ENCODE results near the gene TMEM156.

TMEM156 gene

GRCh38 chr4:38940476-38940875 lies 91.7 kb downstream of the TMEM156 start:
- peaks cover 27% of the 10 kb centered on the region for H3K4me1 ChIP-seq (ENCODE audit: low read length)
- H4K20me1 ChIP-seq (ENCODE audit: insufficient read depth, low read length) = no peaks in the 10 kb centered on the region
- no peaks in the 10 kb centered on the region for H3K79me2 ChIP-seq (ENCODE audit: low read length)
- TF ChIP-seq CTCF (IDR thresholded peaks at IDR 0.05; ENCODE audit: low read depth, low read length) (no peak), EZH2phosphoT487 (IDR thresholded peaks at IDR 0.05; ENCODE audit: low read depth) (no peak)
- no peak overlapping the region for H2AFZ ChIP-seq (ENCODE audit: low read depth, low read length)
- H3K27me3 ChIP-seq (ENCODE audit: low read depth, low read length) = no peaks in the 10 kb centered on the region
- H3K9ac ChIP-seq (ENCODE audit: low read length) = no peak overlapping the region
- H3K27ac ChIP-seq (ENCODE audit: low read length) = no peak overlapping the region
- no peaks in the 10 kb centered on the region for H3K9me3 ChIP-seq (ENCODE audit: insufficient read depth, low read length)
- no peaks in the 10 kb centered on the region for H3K36me3 ChIP-seq (replicated peaks; ENCODE audit: low read depth, low read length)
- H3K4me2 ChIP-seq (ENCODE audit: low read length) = peak overlapping the region; percentile 27; the same call in 1 of the 2 replicates
- H3K4me3 ChIP-seq (ENCODE audit: low read length) = no peak overlapping the region

- Histone ChIP-seq H3K27ac (ENCODE audit: low read length) (no peak overlapping the region), H2AFZ (ENCODE audit: low read depth, low read length) (no peak overlapping the region), H3K4me1 (ENCODE audit: low read length) (peaks cover 27% of the 10 kb centered on the region), H3K4me3 (ENCODE audit: low read length) (no peak overlapping the region), H3K36me3 (replicated peaks; ENCODE audit: low read depth, low read length) (no peaks in the 10 kb centered on the region), H3K79me2 (ENCODE audit: low read length) (no peaks in the 10 kb centered on the region), H3K9me3 (ENCODE audit: insufficient read depth, low read length) (no peaks in the 10 kb centered on the region), H3K4me2 (ENCODE audit: low read length) (0 out of 2 replicates have a peak overlapping the region, but pooled peaks have one; percentile 23), H3K9ac (ENCODE audit: low read length) (no peak overlapping the region), H4K20me1 (ENCODE audit: insufficient read depth, low read length) (no peaks in the 10 kb centered on the region), H3K27me3 (ENCODE audit: low read depth, low read length) (no peaks in the 10 kb centered on the region)
- no peak for TF ChIP-seq EZH2phosphoT487 (IDR thresholded peaks at IDR 0.05; ENCODE audit: low read depth)
- no peak for TF ChIP-seq CTCF (IDR thresholded peaks at IDR 0.05; ENCODE audit: low read depth, low read length)
Observed at GRCh38 chr4:38939165-38939564, 93.0 kb downstream of the TMEM156 start.

- no peaks in the 10 kb centered on the region for H3K79me2 ChIP-seq (ENCODE audit: low read length)
- H3K27ac ChIP-seq (ENCODE audit: low read length) = no peak overlapping the region
- H3K4me1 ChIP-seq (ENCODE audit: low read length) = peaks cover 23% of the 10 kb centered on the region
- no peaks in the 10 kb centered on the region for H3K9me3 ChIP-seq (ENCODE audit: insufficient read depth, low read length)
- H3K36me3 ChIP-seq (replicated peaks; ENCODE audit: low read depth, low read length) = no peaks in the 10 kb centered on the region
- H3K4me3 ChIP-seq (ENCODE audit: low read length) = no peak overlapping the region
- H3K27me3 ChIP-seq (ENCODE audit: low read depth, low read length) = no peaks in the 10 kb centered on the region
- no peak overlapping the region for H3K9ac ChIP-seq (ENCODE audit: low read length)
- TF ChIP-seq EZH2phosphoT487 (IDR thresholded peaks at IDR 0.05; ENCODE audit: low read depth) = no peak
- no peak for TF ChIP-seq CTCF (IDR thresholded peaks at IDR 0.05; ENCODE audit: low read depth, low read length)
- H4K20me1 ChIP-seq (ENCODE audit: insufficient read depth, low read length) = no peaks in the 10 kb centered on the region
- no peak overlapping the region for H3K4me2 ChIP-seq (ENCODE audit: low read length)
- no peak overlapping the region for H2AFZ ChIP-seq (ENCODE audit: low read depth, low read length)
Observed at GRCh38 chr4:38935391-38936073, 96.7 kb downstream of the TMEM156 start.

- Histone ChIP-seq H3K27ac (ENCODE audit: low read length) (no peak overlapping the region), H3K27me3 (ENCODE audit: low read depth, low read length) (no peaks in the 10 kb centered on the region), H3K4me2 (ENCODE audit: low read length) (no peak overlapping the region; the same call in 1 of the 2 replicates), H3K9me3 (ENCODE audit: insufficient read depth, low read length) (no peaks in the 10 kb centered on the region), H3K9ac (ENCODE audit: low read length) (no peak overlapping the region), H3K36me3 (replicated peaks; ENCODE audit: low read depth, low read length) (no peaks in the 10 kb centered on the region), H2AFZ (ENCODE audit: low read depth, low read length) (no peak overlapping the region), H3K4me1 (ENCODE audit: low read length) (peaks cover 15% of the 10 kb centered on the region), H3K79me2 (ENCODE audit: low read length) (no peaks in the 10 kb centered on the region), H4K20me1 (ENCODE audit: insufficient read depth, low read length) (no peaks in the 10 kb centered on the region), H3K4me3 (ENCODE audit: low read length) (no peak overlapping the region)
- TF ChIP-seq CTCF (IDR thresholded peaks at IDR 0.05; ENCODE audit: low read depth, low read length) (no peak), EZH2phosphoT487 (IDR thresholded peaks at IDR 0.05; ENCODE audit: low read depth) (no peak)
Observed at GRCh38 chr4:38931125-38931524, 101.1 kb downstream of the TMEM156 start.
